NT2/D1 (cell line): ENCODE results near the gene PFAS.
A peak's percentile ranks its signal among the peaks of the same experiment; 100 is the strongest.

ENCODE experiments used
- DNase-seq: peaks from one replicate; pipeline ENCODE4 v3.0.0-alpha.2; 2011; ENCODE audit warnings: low read depth, low spot score
- H3K27me3 ChIP-seq: 2 replicates; pipeline ENCODE4 v1.6.0; 2011; ENCODE audit warnings: mild to moderate bottlenecking; ENCODE audit not compliant: insufficient read length, insufficient read depth
- H3K36me3 ChIP-seq: 2 replicates; pipeline ENCODE4 v1.6.1; 2011; ENCODE audit warnings: mild to moderate bottlenecking, low read length, mixed read lengths; ENCODE audit not compliant: insufficient read depth, insufficient read length
- H3K4me1 ChIP-seq: 2 replicates; pipeline ENCODE4 v1.5.1; 2011; ENCODE audit not compliant: insufficient read depth, insufficient read length
- H3K4me3 ChIP-seq: 2 replicates; pipeline ENCODE4 v1.5.1; 2011; ENCODE audit warnings: low read depth; ENCODE audit not compliant: insufficient read length
- H3K9ac ChIP-seq: 2 replicates; pipeline ENCODE4 v1.6.0; 2011; ENCODE audit warnings: low read depth; ENCODE audit not compliant: insufficient read length
- H3K9me3 ChIP-seq: 2 replicates; pipeline ENCODE4 v1.5.1; 2011; ENCODE audit warnings: mild to moderate bottlenecking, low read length; ENCODE audit not compliant: insufficient read depth
- SUZ12 ChIP-seq: IDR thresholded peaks from 2 replicates; pipeline ENCODE4 v1.6.1; 2011; ENCODE audit not compliant: insufficient read length, insufficient read depth; ENCODE audit errors: extremely low read depth
- YY1 ChIP-seq: IDR thresholded peaks from 2 replicates; pipeline ENCODE4 v1.6.1; 2011; ENCODE audit not compliant: insufficient read length, insufficient read depth
- ZNF274 ChIP-seq: IDR thresholded peaks from 2 replicates; pipeline ENCODE4 v1.6.1; 2011; ENCODE audit warnings: mild to moderate bottlenecking, low read depth, low read length

PFAS gene

GRCh38 chr17:8253801-8254200 is 4.7 kb downstream of the PFAS start:
- Histone ChIP-seq H3K4me1 (no peaks in the 10 kb centered on the region), H3K36me3 (peaks cover 53% of the 10 kb centered on the region), H3K27me3 (no peaks in the 10 kb centered on the region), H3K9me3 (no peaks in the 10 kb centered on the region), H3K4me3 (no peak overlapping the region), H3K9ac (peak overlapping the region; percentile 32)
- no peak for DNase-seq
- TF ChIP-seq YY1 (no peak), ZNF274 (no peak), SUZ12 (no peak)

- no peak overlapping the region for H3K9ac ChIP-seq
- TF ChIP-seq YY1 (no peak), ZNF274 (no peak), SUZ12 (no peak)
- H3K36me3 ChIP-seq: peaks cover 60% of the 10 kb centered on the region
- H3K9me3 ChIP-seq: no peaks in the 10 kb centered on the region
- no peak for DNase-seq
- no peaks in the 10 kb centered on the region for H3K4me1 ChIP-seq
- no peaks in the 10 kb centered on the region for H3K27me3 ChIP-seq
- H3K4me3 ChIP-seq: no peak overlapping the region
Measured at GRCh38 chr17:8254881-8255280, 5.8 kb downstream of the PFAS start.

- no peak for DNase-seq
- Histone ChIP-seq H3K9ac (no peak overlapping the region), H3K36me3 (peaks cover 65% of the 10 kb centered on the region), H3K4me3 (no peak overlapping the region), H3K4me1 (no peaks in the 10 kb centered on the region), H3K27me3 (no peaks in the 10 kb centered on the region), H3K9me3 (no peaks in the 10 kb centered on the region)
- TF ChIP-seq SUZ12 (no peak), YY1 (no peak), ZNF274 (no peak)
Measured at GRCh38 chr17:8255499-8255898, 6.4 kb downstream of the PFAS start.

GRCh38 chr17:8256291-8256690 is 7.2 kb downstream of the PFAS start:
- Histone ChIP-seq H3K27me3 (no peaks in the 10 kb centered on the region), H3K9ac (no peak overlapping the region), H3K9me3 (no peaks in the 10 kb centered on the region), H3K36me3 (peaks cover 66% of the 10 kb centered on the region), H3K4me3 (no peak overlapping the region), H3K4me1 (no peaks in the 10 kb centered on the region)
- TF ChIP-seq YY1: no peak
- no peak for TF ChIP-seq ZNF274
- TF ChIP-seq SUZ12: no peak
- DNase-seq: no peak

- DNase-seq: no peak
- no peak overlapping the region for H3K4me3 ChIP-seq
- H3K9ac ChIP-seq: no peak overlapping the region
- TF ChIP-seq ZNF274: no peak
- no peak for TF ChIP-seq SUZ12
- TF ChIP-seq YY1: no peak
- peaks cover 70% of the 10 kb centered on the region for H3K36me3 ChIP-seq
- no peaks in the 10 kb centered on the region for H3K4me1 ChIP-seq
- H3K27me3 ChIP-seq: no peaks in the 10 kb centered on the region
- H3K9me3 ChIP-seq: no peaks in the 10 kb centered on the region
Measured at GRCh38 chr17:8256691-8257090, 7.6 kb downstream of the PFAS start.

GRCh38 chr17:8257801-8258200 is 8.7 kb downstream of the PFAS start:
- no peak overlapping the region for H3K4me3 ChIP-seq
- DNase-seq: no peak
- TF ChIP-seq SUZ12 (no peak), ZNF274 (no peak), YY1 (no peak)
- no peak overlapping the region for H3K9ac ChIP-seq
- no peaks in the 10 kb centered on the region for H3K9me3 ChIP-seq
- H3K36me3 ChIP-seq: peaks cover 73% of the 10 kb centered on the region
- no peaks in the 10 kb centered on the region for H3K27me3 ChIP-seq
- H3K4me1 ChIP-seq: no peaks in the 10 kb centered on the region

- no peaks in the 10 kb centered on the region for H3K27me3 ChIP-seq
- no peaks in the 10 kb centered on the region for H3K4me1 ChIP-seq
- H3K4me3 ChIP-seq: no peak overlapping the region
- no peak for DNase-seq
- H3K9me3 ChIP-seq: no peaks in the 10 kb centered on the region
- H3K36me3 ChIP-seq: peaks cover 78% of the 10 kb centered on the region
- TF ChIP-seq YY1: no peak
- no peak overlapping the region for H3K9ac ChIP-seq
Measured at GRCh38 chr17:8264320-8264719, 15.2 kb downstream of the PFAS start.
